GM18951 (cell line): ENCODE measurements around the gene RAB40A.
"Not testable (repeated sequence)": the region's sequence is repeated elsewhere in the genome, so short reads cannot be mapped to it uniquely, and the experiment has no call there.

ENCODE experiments used
- POLR2A ChIP-seq: IDR thresholded peaks from 4 replicates; pipeline ENCODE4 v1.6.1; 2011; ENCODE audit warnings: mild to moderate bottlenecking; ENCODE audit not compliant: insufficient read length, insufficient read depth; ENCODE audit errors: extremely low read depth
- in situ Hi-C: fragments of 300-500 bp; cut with MboI; formaldehyde crosslinking; loops from one replicate; pipeline ENCODE4 v1.12.0; 2022; ENCODE audit warnings: low sequenced_read_pairs, mixed read lengths, inconsistent platforms; ENCODE audit not compliant: unreplicated experiment

RAB40A gene

GRCh38 chrX:103503853-103504207 is 15.5 kb downstream of the RAB40A start:
- no peak for TF ChIP-seq POLR2A
- in situ Hi-C loops = no loop called here

GRCh38 chrX:103503163-103503852 is 16.0 kb downstream of the RAB40A start:
- in situ Hi-C loops = no loop called here
- no peak for TF ChIP-seq POLR2A

GRCh38 chrX:103498786-103499185 is 20.5 kb downstream of the RAB40A start:
- no peak for TF ChIP-seq POLR2A
- in situ Hi-C loops = loop anchor here (25.0 kb wide), 1 partner anchor 286 kb away; the partner anchor contains the start of gene BEX4

- in situ Hi-C loops = loop anchor here (25.0 kb wide), 1 partner anchor 283 kb away; the partner anchor contains the start of gene BEX4
- no peak for TF ChIP-seq POLR2A
These were observed 23.5 kb downstream of the RAB40A start for GRCh38 chrX:103495786-103496185.

DNA sequence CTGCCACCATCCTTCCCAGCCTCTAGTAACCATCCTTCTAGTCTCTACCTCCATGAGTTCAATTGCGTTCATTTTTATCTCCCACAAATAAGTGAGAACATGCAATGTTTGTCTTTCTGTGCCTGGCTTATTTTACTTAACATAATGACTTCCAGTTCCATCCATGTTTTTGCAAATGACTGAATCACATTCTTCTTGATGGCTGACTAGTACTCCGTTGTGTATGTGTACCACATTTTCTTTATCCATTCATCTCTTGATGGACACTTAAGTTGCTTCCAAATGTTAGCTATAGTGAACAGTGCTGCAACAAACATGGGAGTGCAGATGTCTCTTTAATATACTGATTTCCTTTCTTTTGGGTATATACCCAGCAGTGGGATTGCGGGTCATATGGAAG is 25.7 kb downstream of the RAB40A start:
- in situ Hi-C loops = loop anchor here (25.0 kb wide), 1 partner anchor 281 kb away; the partner anchor contains the start of gene BEX4

- in situ Hi-C loops = loop anchor here (25.0 kb wide), 1 partner anchor 277 kb away; the partner anchor contains the start of gene BEX4
These were observed 29.6 kb downstream of the RAB40A start for GRCh38 chrX:103489733-103490132.

DNA sequence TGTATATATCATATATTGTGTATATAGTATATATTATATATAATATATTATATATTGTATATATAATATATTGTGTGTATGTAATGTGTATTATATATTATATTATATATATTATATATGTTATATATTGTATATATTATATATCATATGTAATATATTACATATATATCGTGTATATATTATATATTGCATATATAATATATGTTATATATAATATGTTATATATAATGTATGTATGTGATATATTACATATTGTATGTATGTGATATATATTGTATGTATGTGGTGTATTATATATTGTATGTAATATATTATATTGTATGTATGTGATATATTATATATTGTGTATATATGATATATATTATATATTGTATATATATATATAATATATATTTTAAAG is 30.5 kb downstream of the RAB40A start:
- in situ Hi-C loops = loop anchor here (25.0 kb wide), 1 partner anchor 276 kb away; the partner anchor contains the start of gene BEX4
- no peak for TF ChIP-seq POLR2A

DNA sequence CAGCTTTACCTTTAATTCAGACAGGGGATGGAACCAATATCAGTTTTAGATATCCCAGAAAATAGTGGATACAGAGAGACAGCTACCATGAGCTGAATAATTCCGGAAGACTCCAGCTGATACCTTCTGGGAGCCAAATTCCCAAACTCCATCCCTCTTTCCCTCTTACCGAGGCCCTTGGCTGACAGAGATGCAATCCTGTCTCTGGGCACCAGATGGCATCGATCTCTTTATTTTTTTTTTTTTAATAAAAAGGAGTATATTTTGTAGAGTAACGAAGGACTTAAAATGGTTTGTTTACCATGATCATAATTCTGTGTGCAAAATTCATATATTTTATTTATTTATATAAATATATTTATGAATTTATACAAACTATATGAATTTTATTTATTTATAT is 31.0 kb downstream of the RAB40A start:
- in situ Hi-C loops = loop anchor here (25.0 kb wide), 1 partner anchor 276 kb away; the partner anchor contains the start of gene BEX4

DNA sequence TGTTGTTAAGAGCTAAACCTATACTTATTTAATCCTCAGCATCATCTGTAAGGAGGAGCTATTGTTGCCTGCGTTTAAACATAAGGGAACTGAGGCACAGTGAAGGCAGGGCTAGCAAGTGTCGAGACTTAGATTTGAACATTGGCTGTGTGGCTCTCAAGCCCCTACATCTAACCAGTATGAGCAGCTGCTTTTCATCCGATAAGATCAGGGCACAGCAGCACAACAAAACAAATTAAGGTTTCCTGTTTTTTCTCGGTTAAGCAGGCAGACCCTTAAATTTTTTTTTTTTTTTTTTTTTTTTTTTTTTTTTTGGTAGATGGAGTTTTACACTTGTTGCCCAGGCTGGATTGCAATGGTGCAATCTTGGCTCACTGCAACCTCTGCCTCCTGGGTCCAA is 35.6 kb downstream of the RAB40A start:
- in situ Hi-C loops = loop anchor here (25.0 kb wide), 1 partner anchor 271 kb away; the partner anchor contains the start of gene BEX4
- TF ChIP-seq POLR2A = no peak

More for the DNA sequence above, 31.0 kb downstream of the RAB40A start:
- no peak for TF ChIP-seq POLR2A

DNA sequence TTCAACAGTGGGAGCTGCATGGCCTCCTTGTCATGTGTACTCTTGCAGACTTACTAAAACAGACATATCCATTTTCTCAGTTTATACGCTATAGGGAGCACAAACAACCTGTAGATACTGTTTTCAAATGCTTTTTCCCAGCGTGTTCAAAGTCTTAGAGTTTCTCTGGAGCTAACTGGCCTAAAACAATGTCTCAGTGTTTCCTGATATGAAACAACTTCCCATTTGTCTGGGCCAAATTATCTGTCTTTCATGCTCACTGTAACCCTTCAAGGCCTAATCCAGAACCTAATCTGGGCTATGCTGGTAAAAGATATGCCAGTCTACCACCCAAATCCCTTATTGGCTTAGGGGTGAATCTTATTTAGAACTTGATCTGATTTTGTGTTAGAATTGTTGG is 38.8 kb downstream of the RAB40A start:
- TF ChIP-seq POLR2A = no peak
- in situ Hi-C loops = loop anchor here (25.0 kb wide), 1 partner anchor 268 kb away; the partner anchor contains the start of gene BEX4

GRCh38 chrX:103477496-103477895 is 41.8 kb downstream of the RAB40A start:
- no peak for TF ChIP-seq POLR2A
- in situ Hi-C loops = loop anchor here (25.0 kb wide), 1 partner anchor 265 kb away; the partner anchor contains the start of gene BEX4

DNA sequence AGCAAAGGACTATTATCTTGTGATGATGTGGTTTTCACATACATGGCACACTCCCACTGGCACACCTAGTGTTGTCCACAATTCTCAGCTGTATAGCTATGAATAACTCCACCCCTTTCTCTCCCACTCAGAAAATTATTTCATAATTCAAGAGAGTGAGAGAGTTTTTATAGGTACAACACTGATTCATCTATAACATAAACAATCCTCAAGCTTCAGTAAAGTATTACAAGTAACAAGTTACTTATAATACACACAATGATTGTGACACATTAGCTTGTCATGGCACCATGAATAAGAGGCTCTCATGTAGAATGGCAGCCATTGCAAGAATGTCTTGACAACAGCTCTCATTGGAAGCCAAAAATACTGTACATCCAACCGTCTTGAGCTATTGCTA is 43.9 kb downstream of the RAB40A start:
- no peak for TF ChIP-seq POLR2A

GRCh38 chrX:103469977-103470376 is 49.3 kb downstream of the RAB40A start:
- in situ Hi-C loops = not testable (repeated sequence)

More for the DNA sequence above, 43.9 kb downstream of the RAB40A start:
- in situ Hi-C loops = loop anchor here (25.0 kb wide), 1 partner anchor 263 kb away; the partner anchor contains the start of gene BEX4

- in situ Hi-C loops = no loop called here
These were observed 51.4 kb downstream of the RAB40A start for GRCh38 chrX:103467887-103468286.

More at GRCh38 chrX:103467887-103468286, 51.4 kb downstream of the RAB40A start:
- no peak for TF ChIP-seq POLR2A
